Endothelial cell of hepatic sinusoid (primary cell): Measurements from ENCODE around the gene PPP6R1.

Experiments used
- in situ Hi-C: cut with HindIII; loops from 2 replicates; pipeline ENCODE4 v1.10.0; 2017; ENCODE audit warnings: low sequenced_read_pairs

PPP6R1 gene

GRCh38 chr19:55258828-55259539, at the start of gene PPP6R1:
Gene PPP6R1, minus strand, starts transcription at chr19:55259017. Its CDS starts 11,914 bp downstream, at chr19:55247103.
- in situ Hi-C loops: no loop called here

GRCh38 chr19:55308281-55308680, 49.5 kb upstream of the PPP6R1 start:
- in situ Hi-C loops: no loop called here

- in situ Hi-C loops: no loop called here
Measured at GRCh38 chr19:55306712-55307111, 47.9 kb upstream of the PPP6R1 start.

- in situ Hi-C loops: no loop called here
Measured at GRCh38 chr19:55305983-55306562, 47.3 kb upstream of the PPP6R1 start.

- in situ Hi-C loops: no loop called here
Measured at GRCh38 chr19:55305491-55305890, 46.7 kb upstream of the PPP6R1 start.

GRCh38 chr19:55304980-55305379, 46.2 kb upstream of the PPP6R1 start:
- in situ Hi-C loops: no loop called here

GRCh38 chr19:55304279-55304978, 45.6 kb upstream of the PPP6R1 start:
- in situ Hi-C loops: no loop called here

- in situ Hi-C loops: no loop called here
Measured at GRCh38 chr19:55303477-55303876, 44.7 kb upstream of the PPP6R1 start.

GRCh38 chr19:55302318-55302703, 43.5 kb upstream of the PPP6R1 start:
- in situ Hi-C loops: no loop called here

GRCh38 chr19:55301459-55302317, 42.9 kb upstream of the PPP6R1 start:
- in situ Hi-C loops: no loop called here

GRCh38 chr19:55300886-55301458, 42.2 kb upstream of the PPP6R1 start:
- in situ Hi-C loops: no loop called here

- in situ Hi-C loops: loop anchor here (5.0 to 10.0 kb wide), 5 partner anchors 52 to 128 kb away; partner anchors contain the start of gene COX6B2
Measured at GRCh38 chr19:55299991-55300390, 41.2 kb upstream of the PPP6R1 start.

- in situ Hi-C loops: loop anchor here (5.0 to 10.0 kb wide), 5 partner anchors 55 to 125 kb away; partner anchors contain the start of gene COX6B2
Measured at GRCh38 chr19:55297267-55297666, 38.5 kb upstream of the PPP6R1 start.

- in situ Hi-C loops: no loop called here
Measured at GRCh38 chr19:55289117-55289796, 30.4 kb upstream of the PPP6R1 start.

- in situ Hi-C loops: no loop called here
Measured at GRCh38 chr19:55287361-55288079, 28.7 kb upstream of the PPP6R1 start.

GRCh38 chr19:55285229-55285890, 26.5 kb upstream of the PPP6R1 start:
- in situ Hi-C loops: no loop called here

- in situ Hi-C loops: no loop called here
Measured at GRCh38 chr19:55284405-55285058, 25.7 kb upstream of the PPP6R1 start.
